ENCODE measurements around the gene MRPS7. TPM values are rescaled to one million over a fixed set of nuclear protein-coding genes. Genes with fewer than 3 reads are reported as not detected.

Gene MRPS7
- total and polyA plus RNA-seq, 3 experiments from 2014 or later, result 101 to 123 (median 102) TPM

Other genes with a start within 250 kb of the MRPS7 start
- 10 to 100 TPM; 65.5 to 68.8 TPM for gene MRPL58, start 249.2 kb upstream of the MRPS7 start, total RNA-seq
- gene MRPL58, start 249.2 kb upstream of the MRPS7 start, polyA plus RNA-seq, result 48.0 TPM
- 100 to 1,000 TPM; 179 to 198 TPM for gene ATP5PD, start 214.9 kb upstream of the MRPS7 start, total RNA-seq
- gene ATP5PD, start 214.9 kb upstream of the MRPS7 start, polyA plus RNA-seq, result 345 TPM
- 10 to 100 TPM; 22.2 to 23.8 TPM for gene KCTD2, start 214.7 kb upstream of the MRPS7 start, total RNA-seq
- gene KCTD2, start 214.7 kb upstream of the MRPS7 start, polyA plus RNA-seq, result 8.0 TPM
- 1 to 10 TPM; 1.3 to 1.9 TPM for gene SLC16A5, start 173.9 kb upstream of the MRPS7 start, total RNA-seq
- 0.82 TPM for gene SLC16A5, start 173.9 kb upstream of the MRPS7 start, polyA plus RNA-seq
- gene ARMC7, start 151.9 kb upstream of the MRPS7 start, total RNA-seq, result 10 to 100 TPM; 15.2 to 15.9 TPM
- 4.0 TPM for gene ARMC7, start 151.9 kb upstream of the MRPS7 start, polyA plus RNA-seq
- gene NT5C, start 130.1 kb upstream of the MRPS7 start, total RNA-seq, result 10 to 100 TPM; 75.7 to 84.8 TPM
- gene NT5C, start 130.1 kb upstream of the MRPS7 start, polyA plus RNA-seq, result 42.3 TPM
- 100 to 1,000 TPM; 189 to 200 TPM for gene JPT1, start 107.4 kb upstream of the MRPS7 start, total RNA-seq
- gene JPT1, start 107.4 kb upstream of the MRPS7 start, polyA plus RNA-seq, result 123 TPM
- gene SUMO2, start 78.9 kb upstream of the MRPS7 start, total RNA-seq, result 100 to 1,000 TPM; 653 to 687 TPM
- 405 TPM for gene SUMO2, start 78.9 kb upstream of the MRPS7 start, polyA plus RNA-seq
- gene NUP85, start 56.2 kb upstream of the MRPS7 start, total RNA-seq, result 100 to 1,000 TPM; 147 to 152 TPM
- 39.0 TPM for gene NUP85, start 56.2 kb upstream of the MRPS7 start, polyA plus RNA-seq
- 10 to 100 TPM; 73.2 to 75.1 TPM for gene GGA3, start 273 bp upstream of the MRPS7 start, total RNA-seq
- gene GGA3, start 273 bp upstream of the MRPS7 start, polyA plus RNA-seq, result 17.6 TPM
- 10 to 100 TPM; 38.5 to 40.4 TPM for gene MIF4GD, start 9.4 kb downstream of the MRPS7 start, total RNA-seq
- 108 TPM for gene MIF4GD, start 9.4 kb downstream of the MRPS7 start, polyA plus RNA-seq
- 100 to 1,000 TPM; 119 to 126 TPM for gene SLC25A19, start 27.6 kb downstream of the MRPS7 start, total RNA-seq
- gene SLC25A19, start 27.6 kb downstream of the MRPS7 start, polyA plus RNA-seq, result 15.5 TPM
- 100 to 1,000 TPM; 180 to 189 TPM for gene GRB2, start 143.8 kb downstream of the MRPS7 start, total RNA-seq
- 158 TPM for gene GRB2, start 143.8 kb downstream of the MRPS7 start, polyA plus RNA-seq
- 10 to 100 TPM; 63.3 to 66.0 TPM for gene TMEM94, start 194.8 kb downstream of the MRPS7 start, total RNA-seq
- gene TMEM94, start 194.8 kb downstream of the MRPS7 start, polyA plus RNA-seq, result 18.8 TPM

Data from CD8-positive, alpha-beta memory T cell (primary cell).